ENCODE results near the gene SCUBE1. TPM values are rescaled to one million over a fixed set of nuclear protein-coding genes. Genes with fewer than 3 reads are reported as not detected.

Gene SCUBE1
- total and polyA plus RNA-seq, 10 of the 15 experiments (the other 5 are each of a cell fraction or from before 2014, with no cell fraction given) = not detected

GRCh38 chr22:43238526-43239006, 104.6 kb downstream of the SCUBE1 start:
- Histone ChIP-seq H3K4me3 (no peak overlapping the region), H3K36me3 (ENCODE audit: control insufficient read depth in 2 of 2, insufficient read depth in 2 of 2, low read length in 1 of 2) (no peaks in the 10 kb centered on the region), H3K9me3 (replicated peaks; ENCODE audit: control insufficient read depth, insufficient read depth, low read length) (no peaks in the 10 kb centered on the region), H3K9ac (ENCODE audit: control insufficient read depth, insufficient read depth, low read length) (no peak overlapping the region), H3K79me2 (ENCODE audit: control insufficient read depth, insufficient read depth, low read length) (no peaks in the 10 kb centered on the region), H3K4me2 (ENCODE audit: control insufficient read depth, insufficient read depth) (no peak overlapping the region), H3K27ac (ENCODE audit: control insufficient read depth, insufficient read depth) (no peak overlapping the region), H3K4me1 (ENCODE audit: control insufficient read depth, insufficient read depth, low read length) (no peaks in the 10 kb centered on the region), H4K20me1 (ENCODE audit: control insufficient read depth, insufficient read depth) (no peaks in the 10 kb centered on the region), H2AFZ (ENCODE audit: control insufficient read depth, low read depth, low read length) (no peak overlapping the region), H3K27me3 (replicated peaks in 1 of 2; ENCODE audit: control insufficient read depth in 2 of 2, insufficient read depth in 2 of 2, low read length in 1 of 2) (peaks cover 5 to 9% of the 10 kb centered on the region in 2 experiments; a peak in 3 of 4 replicates)
- no TSS peak for BruUV-seq (replicated peaks)
- ChIA-PET POLR2A (no interaction called here), RAD21 (ENCODE audit: unreplicated experiment) (no interaction called here), CTCF (no interaction called here), SMC1A (ENCODE audit: uncharacterized antibody, unreplicated experiment) (no interaction called here)
- in situ Hi-C loops (cut with MboI) (no loop called here), intact Hi-C loops (cut with micrococcal nuclease; ENCODE audit: unreplicated experiment) (no loop called here)
- FAIRE-seq = no peak
- WGBS (ENCODE audit: insufficient coverage, insufficient replicate concordance, low lambda C conversion rate, missing lambda C conversion rate) = 36% methylated on average over 19 of the region's 19 CpGs
- no peak for TF ChIP-seq BMI1 (IDR thresholded peaks at IDR 0.05; ENCODE audit: borderline replicate concordance)
- no peak for TF ChIP-seq SRF (IDR thresholded peaks at IDR 0.05; ENCODE audit: low read depth in 2 of 2, low read length in 2 of 2)
- no peak for TF ChIP-seq SMAD5 (IDR thresholded peaks at IDR 0.05; ENCODE audit: low read depth)
- TF ChIP-seq ZNF592 (IDR thresholded peaks at IDR 0.05) = no peak
- no peak for TF ChIP-seq ESRRA (IDR thresholded peaks at IDR 0.05; ENCODE audit: low read length)
- no peak for TF ChIP-seq SUZ12 (IDR thresholded peaks at IDR 0.05; ENCODE audit: unreplicated experiment)
- no peak for TF ChIP-seq SPI1 (IDR thresholded peaks at IDR 0.05; ENCODE audit: borderline replicate concordance, insufficient read depth, low read depth, low read length)
- TF ChIP-seq PKNOX1 (IDR thresholded peaks at IDR 0.05) = no peak
- no peak for TF ChIP-seq GABPA (IDR thresholded peaks at IDR 0.05; ENCODE audit: low read depth)
- no peak for TF ChIP-seq WRNIP1 (IDR thresholded peaks at IDR 0.05; ENCODE audit: borderline replicate concordance, low read depth, low read length)
- TF ChIP-seq ETV6 (conservative IDR thresholded peaks at IDR 0.05 in 1 of 2, IDR thresholded peaks at IDR 0.05 in 1 of 2; ENCODE audit: borderline replicate concordance in 1 of 2, low read depth in 1 of 2) = no peak
- no peak for TF ChIP-seq POLR2AphosphoS5 (IDR thresholded peaks at IDR 0.05; ENCODE audit: low read length)
- TF ChIP-seq PBX3 (IDR thresholded peaks at IDR 0.05; ENCODE audit: insufficient replicate concordance, low read depth, low read length) = no peak
- no peak for ATAC-seq
- no peak for DNase-seq (ENCODE audit: low read depth, low spot score)

All from GM12878 (cell line).